GM20431 (cell line): ENCODE measurements around the gene OSBPL5.

ENCODE experiments used
- in situ Hi-C: fragments of 300-500 bp; cut with MseI, MboI; formaldehyde crosslinking; loops from one replicate; pipeline ENCODE4 v1.15.0; 2020; ENCODE audit warnings: low sequenced_read_pairs; ENCODE audit not compliant: unreplicated experiment

OSBPL5 gene

GRCh38 chr11:3138178-3139085, 26.7 kb downstream of the OSBPL5 start:
- in situ Hi-C loops: no loop called here

- in situ Hi-C loops: no loop called here
Measured at GRCh38 chr11:3137486-3138177, 27.5 kb downstream of the OSBPL5 start.

- in situ Hi-C loops: no loop called here
Measured at GRCh38 chr11:3136546-3137455, 28.3 kb downstream of the OSBPL5 start.

GRCh38 chr11:3135481-3136440, 29.3 kb downstream of the OSBPL5 start:
- in situ Hi-C loops: no loop called here

GRCh38 chr11:3134651-3135480, 30.2 kb downstream of the OSBPL5 start:
- in situ Hi-C loops: no loop called here

- in situ Hi-C loops: no loop called here
Measured at GRCh38 chr11:3134218-3134621, 30.9 kb downstream of the OSBPL5 start.

- in situ Hi-C loops: no loop called here
Measured at GRCh38 chr11:3133261-3134217, 31.6 kb downstream of the OSBPL5 start.

GRCh38 chr11:3132831-3133260, 32.3 kb downstream of the OSBPL5 start:
- in situ Hi-C loops: no loop called here

GRCh38 chr11:3132271-3132781, 32.8 kb downstream of the OSBPL5 start:
- in situ Hi-C loops: no loop called here

- in situ Hi-C loops: no loop called here
Measured at GRCh38 chr11:3131330-3131941, 33.7 kb downstream of the OSBPL5 start.

GRCh38 chr11:3130269-3131071, 34.6 kb downstream of the OSBPL5 start:
- in situ Hi-C loops: no loop called here

- in situ Hi-C loops: no loop called here
Measured at GRCh38 chr11:3129591-3130268, 35.4 kb downstream of the OSBPL5 start.

- in situ Hi-C loops: no loop called here
Measured at GRCh38 chr11:3129181-3129590, 35.9 kb downstream of the OSBPL5 start.

GRCh38 chr11:3128356-3129180, 36.5 kb downstream of the OSBPL5 start:
- in situ Hi-C loops: no loop called here
